ENCODE results near the gene TMEM132E. TPM values are rescaled to one million over a fixed set of nuclear protein-coding genes. Genes with fewer than 3 reads are reported as not detected.

TMEM132E gene
- polyA plus RNA-seq, 12 donors = 0.08 to 0.74 (median 0.32) TPM; not detected in 2

DNA sequence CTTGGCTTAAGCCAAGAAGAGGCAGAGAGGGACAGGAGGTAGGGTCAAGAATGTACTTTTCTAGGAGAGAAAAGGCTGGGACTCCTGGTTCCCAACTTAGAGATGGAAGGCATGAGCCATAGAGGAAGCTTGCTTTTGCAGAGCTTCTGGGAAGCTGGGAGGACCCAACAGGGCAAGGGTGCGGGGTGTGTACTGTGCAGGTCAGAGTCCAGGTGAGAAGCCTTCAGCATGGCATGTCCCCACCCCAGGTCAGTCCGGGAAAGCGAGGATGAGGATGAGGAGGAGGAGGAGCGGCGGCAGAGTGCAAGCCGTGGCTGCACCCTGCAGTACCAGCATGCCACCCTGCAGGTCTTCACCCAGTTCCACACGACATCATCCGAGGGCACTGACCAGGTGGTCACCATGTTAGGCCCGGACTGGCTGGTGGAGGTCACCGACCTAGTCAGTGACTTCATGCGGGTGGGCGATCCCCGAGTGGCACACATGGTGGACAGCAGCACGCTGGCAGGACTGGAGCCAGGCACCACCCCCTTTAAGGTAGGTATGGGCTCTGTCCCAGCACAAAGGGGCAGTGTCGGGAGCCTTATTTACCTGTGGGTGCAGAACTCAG is 55.3 kb downstream of the TMEM132E start:
- no peak for DNase-seq

DNA sequence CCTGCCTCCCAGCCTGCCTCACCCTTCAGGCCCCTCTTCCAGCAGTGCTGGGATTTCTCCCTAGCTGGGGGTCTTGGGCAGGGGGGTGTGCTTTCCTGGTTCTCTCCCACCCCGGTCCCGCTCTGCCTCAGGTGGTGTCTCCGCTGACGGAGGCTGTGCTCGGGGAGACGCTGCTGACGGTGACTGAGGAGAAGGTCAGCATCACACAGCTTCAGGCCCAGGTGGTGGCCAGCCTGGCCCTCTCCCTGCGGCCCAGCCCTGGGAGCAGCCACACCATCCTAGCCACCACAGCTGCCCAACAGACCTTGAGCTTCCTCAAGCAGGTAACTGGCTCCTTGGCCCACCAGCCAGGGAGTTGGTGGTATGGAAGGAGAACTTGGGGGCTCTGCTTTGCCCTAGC is 56.5 kb downstream of the TMEM132E start:
- DNase-seq = no peak

DNA sequence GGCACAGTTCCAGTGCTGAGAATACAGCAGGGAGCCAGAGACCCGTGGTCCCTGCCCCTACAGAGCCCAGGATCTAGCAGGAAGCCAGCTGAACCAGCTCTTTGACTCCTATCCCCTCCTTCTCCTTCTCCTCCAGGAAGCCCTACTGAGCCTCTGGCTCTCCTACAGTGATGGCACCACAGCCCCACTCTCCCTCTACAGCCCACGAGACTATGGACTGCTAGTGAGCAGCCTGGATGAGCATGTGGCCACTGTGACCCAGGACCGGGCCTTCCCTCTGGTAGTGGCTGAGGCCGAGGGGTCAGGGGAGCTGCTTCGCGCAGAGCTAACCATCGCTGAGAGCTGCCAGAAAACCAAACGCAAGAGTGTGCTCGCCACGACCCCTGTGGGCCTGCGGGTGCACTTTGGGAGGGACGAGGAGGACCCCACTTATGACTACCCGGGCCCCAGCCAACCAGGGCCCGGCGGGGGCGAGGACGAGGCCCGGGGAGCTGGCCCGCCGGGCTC is 57.7 kb downstream of the TMEM132E start:
- no peak for DNase-seq

GRCh38 chr17:34637548-34638525 is 58.5 kb downstream of the TMEM132E start:
- peak; percentile 61 for DNase-seq

DNA sequence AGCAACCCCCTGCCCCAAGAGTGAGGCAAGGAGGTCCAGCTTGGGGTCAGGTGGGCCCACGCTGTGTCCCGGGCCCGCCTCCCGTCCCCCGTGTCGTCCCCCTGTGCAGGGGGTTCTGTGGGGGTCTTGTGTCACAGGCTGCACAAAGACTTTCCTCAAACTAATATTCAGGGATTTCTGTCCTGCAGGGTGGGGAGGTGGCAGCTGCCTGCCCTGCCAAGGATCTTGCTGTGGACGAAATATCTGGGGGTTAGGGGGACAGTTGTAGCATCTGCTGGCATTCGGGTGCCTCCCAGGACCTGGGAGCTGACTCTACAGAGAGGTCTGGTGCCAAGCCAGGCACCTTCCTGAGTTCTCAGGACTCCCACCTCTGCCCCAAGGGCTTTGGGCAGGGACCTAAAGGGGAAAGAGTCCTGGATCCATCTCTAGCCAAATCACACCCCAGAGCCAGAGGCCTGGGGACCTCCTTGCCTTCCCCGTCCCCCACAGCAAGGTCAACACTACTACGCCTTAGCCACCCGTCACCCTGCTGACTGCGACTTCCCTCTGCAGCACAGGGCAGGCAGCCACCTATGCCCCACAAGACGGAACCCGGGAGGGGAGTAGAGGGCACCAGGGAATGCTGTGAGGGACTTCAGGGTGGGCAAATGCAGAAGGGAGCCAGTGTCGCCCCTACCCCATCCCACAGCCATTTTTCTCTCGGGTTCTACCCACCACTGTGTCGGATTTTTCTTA is 59.3 kb downstream of the TMEM132E start:
- DNase-seq = no peak

GRCh38 chr17:34639706-34640425 is 60.5 kb downstream of the TMEM132E start:
- no peak for DNase-seq

GRCh38 chr17:34641368-34641767 is 62.0 kb downstream of the TMEM132E start:
- DNase-seq = no peak

GRCh38 chr17:34644941-34645550 is 65.7 kb downstream of the TMEM132E start:
- DNase-seq = no peak

GRCh38 chr17:34645594-34645993 is 66.2 kb downstream of the TMEM132E start:
- DNase-seq = no peak

- no peak for DNase-seq
Observed at GRCh38 chr17:34647511-34647910, 68.1 kb downstream of the TMEM132E start.

- DNase-seq = no peak
Observed at GRCh38 chr17:34650051-34650750, 70.8 kb downstream of the TMEM132E start.

DNA sequence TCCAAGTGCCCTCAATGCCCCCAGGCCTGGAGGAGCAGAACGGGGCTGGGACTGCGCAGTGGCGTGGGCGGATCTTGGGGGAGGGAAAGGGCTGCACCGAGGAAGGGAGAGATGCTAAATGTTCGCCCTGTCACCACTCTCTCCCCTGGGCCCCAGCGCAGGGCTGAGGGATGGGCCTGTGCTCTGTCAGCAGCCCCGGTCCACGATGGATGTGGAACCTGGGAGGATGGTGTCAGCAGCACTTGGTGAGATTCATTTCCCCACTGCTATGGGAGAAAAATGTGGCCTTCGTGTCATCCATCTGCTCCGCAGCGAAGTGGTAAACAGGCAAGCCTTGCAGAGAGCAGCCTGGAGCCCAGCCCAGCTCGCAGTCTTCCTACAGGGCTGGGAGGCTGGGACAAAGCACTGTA is 72.0 kb downstream of the TMEM132E start:
- no peak for DNase-seq

DNA sequence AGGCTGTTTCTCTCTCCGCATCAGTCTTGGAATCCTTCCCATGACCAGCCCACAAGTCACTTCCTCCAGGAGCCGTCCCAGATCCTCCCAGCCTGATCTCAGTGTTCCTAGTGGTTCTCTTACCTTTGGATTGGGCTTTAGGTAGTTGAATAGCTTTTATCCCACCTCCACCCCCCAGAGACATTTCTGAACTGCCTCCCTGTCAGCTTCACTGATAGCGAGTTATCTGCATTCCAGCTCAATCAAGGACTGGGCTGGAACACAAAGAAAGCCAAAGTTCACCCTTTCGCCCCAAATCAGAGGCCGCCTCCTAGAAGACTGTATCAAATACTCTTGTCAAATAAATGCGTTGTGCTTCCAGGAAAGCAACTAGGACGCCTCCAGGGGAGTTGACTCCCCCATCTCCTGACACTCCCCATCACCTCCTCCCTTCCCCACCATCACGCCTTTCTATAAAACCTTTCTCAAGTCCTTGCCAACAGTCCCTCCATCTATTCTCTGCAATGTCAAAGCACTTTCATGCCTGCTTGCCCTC is 72.7 kb downstream of the TMEM132E start:
- DNase-seq = no peak

- DNase-seq = no peak
Observed at GRCh38 chr17:34653511-34653910, 74.1 kb downstream of the TMEM132E start.

- no peak for DNase-seq
Observed at GRCh38 chr17:34654276-34654880, 75.0 kb downstream of the TMEM132E start.

DNA sequence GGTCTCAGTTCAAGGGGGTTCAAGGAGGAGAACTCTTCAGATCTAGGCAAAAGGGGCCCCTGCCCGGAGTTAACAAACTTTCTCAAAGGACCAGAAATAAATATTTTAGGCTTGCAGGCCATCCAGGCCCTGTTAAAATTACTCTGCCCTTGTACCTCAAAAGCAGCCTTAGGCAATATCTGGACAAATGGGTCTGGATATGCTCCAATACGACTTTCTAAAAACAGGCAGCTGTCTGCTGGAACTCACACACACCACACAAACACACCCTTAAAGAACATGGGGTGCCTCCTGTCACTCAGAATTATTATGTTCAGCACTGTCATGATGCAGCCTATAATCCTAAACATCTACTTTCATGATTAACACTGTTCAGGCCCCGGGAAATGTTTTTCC is 75.5 kb downstream of the TMEM132E start:
- DNase-seq = no peak

GRCh38 chr17:34656801-34657200 is 77.4 kb downstream of the TMEM132E start:
- DNase-seq = no peak

- DNase-seq = no peak
Observed at GRCh38 chr17:34658811-34659560, 79.6 kb downstream of the TMEM132E start.

- no peak for DNase-seq
Observed at GRCh38 chr17:34663714-34664113, 84.3 kb downstream of the TMEM132E start.

Data from muscle of arm (tissue), 12 donors.